ENCODE data around the gene TMEM134.
"Not testable (repeated sequence)": the region's sequence is repeated elsewhere in the genome, so short reads cannot be mapped to it uniquely, and the experiment has no call there.

TMEM134 gene

DNA sequence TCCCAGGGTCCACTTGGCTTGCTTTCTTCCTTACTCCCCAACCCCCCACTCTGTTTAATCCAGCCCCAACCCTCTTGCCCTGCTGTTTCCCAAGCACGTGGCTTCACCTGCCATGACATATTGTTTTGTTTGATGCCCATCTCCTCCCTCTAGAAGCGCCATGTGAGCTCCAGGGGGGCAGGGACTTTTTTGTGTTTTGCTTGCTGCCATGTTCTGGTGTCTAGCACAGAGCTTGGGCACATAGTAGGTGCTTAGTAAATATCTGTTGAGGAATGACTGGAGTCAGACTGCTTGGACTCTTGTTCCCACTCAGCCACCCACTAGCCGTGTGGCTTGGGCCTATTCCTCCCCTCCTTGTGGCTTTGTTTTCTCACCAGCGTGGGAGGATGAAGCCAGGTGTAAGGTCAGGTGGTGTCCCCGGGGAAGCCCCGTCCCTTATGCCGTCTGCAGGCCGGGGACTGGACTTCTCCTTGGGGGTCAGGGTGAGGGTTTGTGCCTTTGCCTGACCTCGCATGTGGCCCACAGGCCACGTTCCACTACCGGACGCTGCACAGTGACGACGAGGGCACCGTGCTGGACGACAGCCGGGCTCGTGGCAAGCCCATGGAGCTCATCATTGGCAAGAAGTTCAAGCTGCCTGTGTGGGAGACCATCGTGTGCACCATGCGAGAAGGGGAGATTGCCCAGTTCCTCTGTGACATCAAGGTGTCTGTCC lies 17.6 kb upstream of the TMEM134 start:
- Histone ChIP-seq H3K79me2 (ENCODE audit: insufficient read depth, low read length) (no peaks in the 10 kb centered on the region), H4K20me1 (ENCODE audit: insufficient read depth, low read length) (no peaks in the 10 kb centered on the region), H3K27ac (ENCODE audit: low read depth, low read length, poor library complexity, severe bottlenecking) (peak overlapping the region; percentile 91), H2AFZ (ENCODE audit: low read length) (no peak overlapping the region), H3K9ac (ENCODE audit: low read length) (peak overlapping the region; percentile 2; the same call in 1 of the 2 replicates), H3K9me3 (ENCODE audit: low read length) (no peaks in the 10 kb centered on the region), H3F3A (ENCODE audit: insufficient read depth, low read length) (0 out of 2 replicates have a peak, but pooled peaks cover 2% of the 10 kb centered on the region), H3K36me3 (ENCODE audit: insufficient read depth, low read length) (peaks cover 37% of the 10 kb centered on the region; the same call in 1 of the 2 replicates), H3K4me3 (ENCODE audit: low read depth, low read length, poor library complexity, severe bottlenecking) (peak overlapping the region; percentile 4), H3K27me3 (ENCODE audit: insufficient read depth, low read length) (no peaks in the 10 kb centered on the region), H3K4me2 (ENCODE audit: low read length) (peak overlapping the region; percentile 45; the same call in 1 of the 2 replicates), H3K9me2 (ENCODE audit: low read depth, low read length) (no peaks in the 10 kb centered on the region), H3K4me1 (ENCODE audit: insufficient read depth, low read length, severe bottlenecking) (peaks cover 53% of the 10 kb centered on the region)
- no peak for TF ChIP-seq EZH2 (IDR thresholded peaks at IDR 0.05; ENCODE audit: borderline replicate concordance, low read length)
- TF ChIP-seq, protein P1, sequence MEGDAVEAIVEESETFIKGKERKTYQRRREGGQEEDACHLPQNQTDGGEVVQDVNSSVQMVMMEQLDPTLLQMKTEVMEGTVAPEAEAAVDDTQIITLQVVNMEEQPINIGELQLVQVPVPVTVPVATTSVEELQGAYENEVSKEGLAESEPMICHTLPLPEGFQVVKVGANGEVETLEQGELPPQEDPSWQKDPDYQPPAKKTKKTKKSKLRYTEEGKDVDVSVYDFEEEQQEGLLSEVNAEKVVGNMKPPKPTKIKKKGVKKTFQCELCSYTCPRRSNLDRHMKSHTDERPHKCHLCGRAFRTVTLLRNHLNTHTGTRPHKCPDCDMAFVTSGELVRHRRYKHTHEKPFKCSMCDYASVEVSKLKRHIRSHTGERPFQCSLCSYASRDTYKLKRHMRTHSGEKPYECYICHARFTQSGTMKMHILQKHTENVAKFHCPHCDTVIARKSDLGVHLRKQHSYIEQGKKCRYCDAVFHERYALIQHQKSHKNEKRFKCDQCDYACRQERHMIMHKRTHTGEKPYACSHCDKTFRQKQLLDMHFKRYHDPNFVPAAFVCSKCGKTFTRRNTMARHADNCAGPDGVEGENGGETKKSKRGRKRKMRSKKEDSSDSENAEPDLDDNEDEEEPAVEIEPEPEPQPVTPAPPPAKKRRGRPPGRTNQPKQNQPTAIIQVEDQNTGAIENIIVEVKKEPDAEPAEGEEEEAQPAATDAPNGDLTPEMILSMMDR (IDR thresholded peaks at IDR 0.05; ENCODE audit: low read length) = no peak

GRCh38 chr11:67485873-67486361 lies 16.9 kb upstream of the TMEM134 start:
- not testable (repeated sequence) for H3K9me3 ChIP-seq (ENCODE audit: low read length); H3K27me3 ChIP-seq (ENCODE audit: insufficient read depth, low read length); H2AFZ ChIP-seq (ENCODE audit: low read length); H3K9me2 ChIP-seq (ENCODE audit: low read depth, low read length); H3K79me2 ChIP-seq (ENCODE audit: insufficient read depth, low read length); H4K20me1 ChIP-seq (ENCODE audit: insufficient read depth, low read length); H3K9ac ChIP-seq (ENCODE audit: low read length); H3F3A ChIP-seq (ENCODE audit: insufficient read depth, low read length)
- H3K36me3 ChIP-seq (ENCODE audit: insufficient read depth, low read length) = peaks cover 30% of the 10 kb centered on the region; the same call in 1 of the 2 replicates
- H3K4me2 ChIP-seq (ENCODE audit: low read length) = peak overlapping the region; percentile 45
- peaks cover 53% of the 10 kb centered on the region for H3K4me1 ChIP-seq (ENCODE audit: insufficient read depth, low read length, severe bottlenecking)
- H3K27ac ChIP-seq (ENCODE audit: low read depth, low read length, poor library complexity, severe bottlenecking) = peak overlapping the region; percentile 91
- H3K4me3 ChIP-seq (ENCODE audit: low read depth, low read length, poor library complexity, severe bottlenecking) = peak overlapping the region; percentile 4

GRCh38 chr11:67484847-67485311 lies 15.8 kb upstream of the TMEM134 start:
- Histone ChIP-seq H3F3A (ENCODE audit: insufficient read depth, low read length) (0 out of 2 replicates have a peak, but pooled peaks cover 2% of the 10 kb centered on the region), H2AFZ (ENCODE audit: low read length) (no peak overlapping the region), H3K27me3 (ENCODE audit: insufficient read depth, low read length) (no peaks in the 10 kb centered on the region), H3K9me2 (ENCODE audit: low read depth, low read length) (no peaks in the 10 kb centered on the region), H3K4me2 (ENCODE audit: low read length) (peak overlapping the region; percentile 99), H3K9me3 (ENCODE audit: low read length) (no peaks in the 10 kb centered on the region), H3K9ac (ENCODE audit: low read length) (peak overlapping the region; percentile 88), H3K79me2 (ENCODE audit: insufficient read depth, low read length) (no peaks in the 10 kb centered on the region), H3K36me3 (ENCODE audit: insufficient read depth, low read length) (peaks cover 20% of the 10 kb centered on the region; the same call in 1 of the 2 replicates), H3K27ac (ENCODE audit: low read depth, low read length, poor library complexity, severe bottlenecking) (peak overlapping the region; percentile 91), H3K4me1 (ENCODE audit: insufficient read depth, low read length, severe bottlenecking) (peaks cover 52% of the 10 kb centered on the region), H4K20me1 (ENCODE audit: insufficient read depth, low read length) (no peaks in the 10 kb centered on the region), H3K4me3 (ENCODE audit: low read depth, low read length, poor library complexity, severe bottlenecking) (peak overlapping the region; percentile 56)
- TF ChIP-seq, protein P1 (IDR thresholded peaks at IDR 0.05; ENCODE audit: low read length) = peak; percentile 30; the same call in 1 of the 2 replicates
- TF ChIP-seq EZH2 (IDR thresholded peaks at IDR 0.05; ENCODE audit: borderline replicate concordance, low read length) = no peak
